ENCODE data around the gene DCC.

GRCh38 chr18:53165770-53166169 is 825.8 kb downstream of the DCC start:
- TF ChIP-seq EZH2 (optimal IDR thresholded peaks at IDR 0.05; ENCODE audit: low read depth, low read length) (no peak), EZH2phosphoT487 (IDR thresholded peaks at IDR 0.05; ENCODE audit: low read length) (no peak)
- TF ChIP-seq, protein P1, sequence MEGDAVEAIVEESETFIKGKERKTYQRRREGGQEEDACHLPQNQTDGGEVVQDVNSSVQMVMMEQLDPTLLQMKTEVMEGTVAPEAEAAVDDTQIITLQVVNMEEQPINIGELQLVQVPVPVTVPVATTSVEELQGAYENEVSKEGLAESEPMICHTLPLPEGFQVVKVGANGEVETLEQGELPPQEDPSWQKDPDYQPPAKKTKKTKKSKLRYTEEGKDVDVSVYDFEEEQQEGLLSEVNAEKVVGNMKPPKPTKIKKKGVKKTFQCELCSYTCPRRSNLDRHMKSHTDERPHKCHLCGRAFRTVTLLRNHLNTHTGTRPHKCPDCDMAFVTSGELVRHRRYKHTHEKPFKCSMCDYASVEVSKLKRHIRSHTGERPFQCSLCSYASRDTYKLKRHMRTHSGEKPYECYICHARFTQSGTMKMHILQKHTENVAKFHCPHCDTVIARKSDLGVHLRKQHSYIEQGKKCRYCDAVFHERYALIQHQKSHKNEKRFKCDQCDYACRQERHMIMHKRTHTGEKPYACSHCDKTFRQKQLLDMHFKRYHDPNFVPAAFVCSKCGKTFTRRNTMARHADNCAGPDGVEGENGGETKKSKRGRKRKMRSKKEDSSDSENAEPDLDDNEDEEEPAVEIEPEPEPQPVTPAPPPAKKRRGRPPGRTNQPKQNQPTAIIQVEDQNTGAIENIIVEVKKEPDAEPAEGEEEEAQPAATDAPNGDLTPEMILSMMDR (IDR thresholded peaks at IDR 0.05; ENCODE audit: low read length) = no peak

Data from MM.1S (cell line).